Measurements from ENCODE around the gene MYOD1.

GRCh38 chr11:17734986-17735817 lies 15.8 kb downstream of the MYOD1 start:
- TF ChIP-seq CTCF (IDR thresholded peaks at IDR 0.05) (no peak), POLR2A (IDR thresholded peaks at IDR 0.05) (no peak)
